HepG2 (cell line): ENCODE data around the gene GGA1. TPM values are rescaled to one million over a fixed set of nuclear protein-coding genes. Genes with fewer than 3 reads are reported as not detected.

ENCODE experiments used
- DPF2 ChIP-seq: sonication (generic); formaldehyde crosslinking; IDR thresholded peaks from 2 replicates; pipeline ENCODE4 v1.4.0; 2020; ENCODE audit warnings: mild to moderate bottlenecking, low read depth, missing genetic modification reagents, borderline replicate concordance
- ELF4 ChIP-seq: sonication (generic); formaldehyde crosslinking; IDR thresholded peaks from 2 replicates; pipeline ENCODE4 v1.5.0; 2020; ENCODE audit warnings: missing genetic modification reagents, mild to moderate bottlenecking, moderate library complexity, borderline replicate concordance
- HDAC2 ChIP-seq: sonication (generic); formaldehyde crosslinking; IDR thresholded peaks from 2 replicates; pipeline ENCODE4 v1.4.0; 2020; ENCODE audit warnings: missing genetic modification reagents
- MZF1 ChIP-seq: sonication (generic); formaldehyde crosslinking; IDR thresholded peaks from 2 replicates; pipeline ENCODE4 v1.8.1; 2023; ENCODE audit warnings: mild to moderate bottlenecking, missing genetic modification reagents, borderline replicate concordance
- NR2F6 ChIP-seq, 2 experiments: IDR thresholded peaks; 2 replicates each; pipeline ENCODE4 v1.6.1; 2016; ENCODE audit warnings: antibody characterized with exemption in 1 of 2, mild to moderate bottlenecking in 1 of 2
- RARA ChIP-seq: IDR thresholded peaks from 2 replicates; pipeline ENCODE4 v1.6.1; 2016; ENCODE audit warnings: missing genetic modification reagents, missing compliant biosample characterization
- RBM22 ChIP-seq: fragments of 200-400 bp; formaldehyde crosslinking; optimal IDR thresholded peaks from 2 replicates; pipeline ENCODE3; 2017; ENCODE audit warnings: mild to moderate bottlenecking, low read length, moderate library complexity
- ZNF264 ChIP-seq: sonication (generic); formaldehyde crosslinking; IDR thresholded peaks from 2 replicates; pipeline ENCODE4 v1.4.0; 2020; ENCODE audit warnings: missing genetic modification reagents
- ZNF354B ChIP-seq: sonication (generic); formaldehyde crosslinking; IDR thresholded peaks from 2 replicates; pipeline ENCODE4 v1.8.0; 2022; ENCODE audit warnings: mild to moderate bottlenecking, missing genetic modification reagents
- polyA plus RNA-seq, 8 experiments: library from polyadenylated mRNA; depleted of rRNA in 3 of 8; stranded (reverse) in 7 of 8; unstranded in 1 of 8; fragments of >200 nt; fragmentation: Illumina TruSeq in 4 of 8; extraction: Trizol in 4 of 8; gene quantifications; 2 replicates each; pipeline versions ENCODE4 v1.2.1 to v1.2.3, GENCODE V29; 2011 to 2016; ENCODE audit warnings: low read depth in 4 of 8, missing spikeins in 1 of 8, mixed read lengths in 1 of 8; ENCODE audit not compliant: insufficient read depth in 1 of 8
- total RNA-seq, 5 experiments: library from RNA; depleted of rRNA; stranded (reverse); fragments of >200 nt; fragmentation: Illumina TruSeq; extraction: Trizol; gene quantifications; 2 replicates each; pipeline ENCODE4 v1.2.3, GENCODE V29; 2016; ENCODE audit warnings: low read depth in 1 of 5
- TF ChIP-seq, protein P1 (sequence below): sonication (generic); formaldehyde crosslinking; IDR thresholded peaks from 2 replicates; pipeline ENCODE4 v1.4.0; 2020; ENCODE audit warnings: low read depth, missing genetic modification reagents
- TF ChIP-seq, protein P2 (sequence below): sonication (generic); formaldehyde crosslinking; IDR thresholded peaks from 2 replicates; pipeline ENCODE4 v1.8.1; 2023; ENCODE audit warnings: mild to moderate bottlenecking, missing genetic modification reagents, borderline replicate concordance
- TF ChIP-seq, protein P3 (sequence below): sonication (generic); formaldehyde crosslinking; conservative IDR thresholded peaks from 2 replicates; pipeline ENCODE4 v1.4.0; 2020; ENCODE audit warnings: mild to moderate bottlenecking, missing genetic modification reagents, moderate library complexity
- TF ChIP-seq, protein P4 (sequence below): sonication (generic); formaldehyde crosslinking; IDR thresholded peaks from 2 replicates; pipeline ENCODE4 v1.4.0; 2020; ENCODE audit warnings: mild to moderate bottlenecking, missing genetic modification reagents

GGA1 gene
- total and polyA plus RNA-seq, 2 of the 13 experiments (the other 11 are each of a cell fraction or from before 2014, with no cell fraction given), result 29.1 to 87.2 TPM

DNA sequence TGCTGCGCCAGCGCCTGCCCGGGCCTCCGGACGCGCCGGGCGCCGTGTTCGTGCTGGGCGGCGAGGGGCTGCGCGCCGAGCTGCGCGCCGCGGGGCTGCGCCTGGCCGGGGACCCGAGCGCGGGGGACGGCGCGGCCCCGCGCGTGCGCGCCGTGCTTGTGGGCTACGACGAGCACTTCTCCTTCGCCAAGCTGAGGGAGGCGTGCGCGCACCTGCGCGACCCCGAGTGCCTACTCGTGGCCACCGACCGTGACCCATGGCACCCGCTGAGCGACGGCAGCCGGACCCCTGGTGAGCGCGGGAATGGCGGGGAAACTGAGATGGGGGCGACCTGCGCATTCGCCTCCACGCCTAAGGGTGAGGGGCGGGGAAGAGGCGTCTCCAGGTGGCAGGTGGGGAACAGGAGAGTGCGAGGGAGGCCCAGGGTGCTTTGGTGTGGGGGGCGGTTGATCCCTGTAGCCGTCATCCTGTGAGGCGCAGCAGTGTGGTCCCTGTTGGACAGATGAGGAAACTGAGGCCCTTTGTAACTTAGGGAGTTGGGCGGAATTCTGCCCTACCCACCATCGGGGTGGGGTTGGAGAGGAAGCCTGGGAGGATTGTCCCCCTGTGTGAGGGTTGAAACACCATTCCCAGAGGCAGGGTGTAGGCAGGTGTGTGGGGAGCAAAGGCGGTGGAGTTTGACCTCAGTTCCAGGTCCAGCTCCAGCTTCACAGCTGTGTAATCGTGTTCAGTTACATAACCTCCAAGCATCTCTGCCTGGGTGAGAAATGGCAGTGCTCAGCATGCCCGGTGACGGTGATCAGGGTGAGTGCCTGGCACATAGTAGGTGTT lies 50.6 kb downstream of the GGA1 start (continued):
- TF ChIP-seq, protein P1, sequence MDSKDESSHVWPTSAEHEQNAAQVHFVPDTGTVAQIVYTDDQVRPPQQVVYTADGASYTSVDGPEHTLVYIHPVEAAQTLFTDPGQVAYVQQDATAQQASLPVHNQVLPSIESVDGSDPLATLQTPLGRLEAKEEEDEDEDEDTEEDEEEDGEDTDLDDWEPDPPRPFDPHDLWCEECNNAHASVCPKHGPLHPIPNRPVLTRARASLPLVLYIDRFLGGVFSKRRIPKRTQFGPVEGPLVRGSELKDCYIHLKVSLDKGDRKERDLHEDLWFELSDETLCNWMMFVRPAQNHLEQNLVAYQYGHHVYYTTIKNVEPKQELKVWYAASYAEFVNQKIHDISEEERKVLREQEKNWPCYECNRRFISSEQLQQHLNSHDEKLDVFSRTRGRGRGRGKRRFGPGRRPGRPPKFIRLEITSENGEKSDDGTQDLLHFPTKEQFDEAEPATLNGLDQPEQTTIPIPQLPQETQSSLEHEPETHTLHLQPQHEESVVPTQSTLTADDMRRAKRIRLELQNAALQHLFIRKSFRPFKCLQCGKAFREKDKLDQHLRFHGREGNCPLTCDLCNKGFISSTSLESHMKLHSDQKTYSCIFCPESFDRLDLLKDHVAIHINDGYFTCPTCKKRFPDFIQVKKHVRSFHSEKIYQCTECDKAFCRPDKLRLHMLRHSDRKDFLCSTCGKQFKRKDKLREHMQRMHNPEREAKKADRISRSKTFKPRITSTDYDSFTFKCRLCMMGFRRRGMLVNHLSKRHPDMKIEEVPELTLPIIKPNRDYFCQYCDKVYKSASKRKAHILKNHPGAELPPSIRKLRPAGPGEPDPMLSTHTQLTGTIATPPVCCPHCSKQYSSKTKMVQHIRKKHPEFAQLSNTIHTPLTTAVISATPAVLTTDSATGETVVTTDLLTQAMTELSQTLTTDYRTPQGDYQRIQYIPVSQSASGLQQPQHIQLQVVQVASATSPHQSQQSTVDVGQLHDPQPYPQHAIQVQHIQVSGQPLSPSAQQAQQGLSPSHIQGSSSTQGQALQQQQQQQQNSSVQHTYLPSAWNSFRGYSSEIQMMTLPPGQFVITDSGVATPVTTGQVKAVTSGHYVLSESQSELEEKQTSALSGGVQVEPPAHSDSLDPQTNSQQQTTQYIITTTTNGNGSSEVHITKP (CRISPR knock-in tag), result 0 out of 2 replicates have a peak, but pooled peaks have one; percentile 44
- TF ChIP-seq NR2F6 (IDR thresholded peaks at IDR 0.05), result peak; percentile 73
- TF ChIP-seq NR2F6 (CRISPR knock-in tag; IDR thresholded peaks at IDR 0.05), result peak; percentile 84
- peak; percentile 80 for TF ChIP-seq RARA (CRISPR knock-in tag)
- TF ChIP-seq DPF2 (CRISPR knock-in tag), result peak; percentile 75; the same call in 1 of the 2 replicates
- TF ChIP-seq, protein P2, sequence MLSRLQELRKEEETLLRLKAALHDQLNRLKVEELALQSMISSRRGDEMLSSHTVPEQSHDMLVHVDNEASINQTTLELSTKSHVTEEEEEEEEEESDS (CRISPR knock-in tag), result no peak
- TF ChIP-seq ZNF264, result no peak
- no peak for TF ChIP-seq ELF4 (CRISPR knock-in tag)
- TF ChIP-seq ZNF354B (CRISPR knock-in tag), result no peak
- no peak for TF ChIP-seq RBM22
- TF ChIP-seq, protein P3, sequence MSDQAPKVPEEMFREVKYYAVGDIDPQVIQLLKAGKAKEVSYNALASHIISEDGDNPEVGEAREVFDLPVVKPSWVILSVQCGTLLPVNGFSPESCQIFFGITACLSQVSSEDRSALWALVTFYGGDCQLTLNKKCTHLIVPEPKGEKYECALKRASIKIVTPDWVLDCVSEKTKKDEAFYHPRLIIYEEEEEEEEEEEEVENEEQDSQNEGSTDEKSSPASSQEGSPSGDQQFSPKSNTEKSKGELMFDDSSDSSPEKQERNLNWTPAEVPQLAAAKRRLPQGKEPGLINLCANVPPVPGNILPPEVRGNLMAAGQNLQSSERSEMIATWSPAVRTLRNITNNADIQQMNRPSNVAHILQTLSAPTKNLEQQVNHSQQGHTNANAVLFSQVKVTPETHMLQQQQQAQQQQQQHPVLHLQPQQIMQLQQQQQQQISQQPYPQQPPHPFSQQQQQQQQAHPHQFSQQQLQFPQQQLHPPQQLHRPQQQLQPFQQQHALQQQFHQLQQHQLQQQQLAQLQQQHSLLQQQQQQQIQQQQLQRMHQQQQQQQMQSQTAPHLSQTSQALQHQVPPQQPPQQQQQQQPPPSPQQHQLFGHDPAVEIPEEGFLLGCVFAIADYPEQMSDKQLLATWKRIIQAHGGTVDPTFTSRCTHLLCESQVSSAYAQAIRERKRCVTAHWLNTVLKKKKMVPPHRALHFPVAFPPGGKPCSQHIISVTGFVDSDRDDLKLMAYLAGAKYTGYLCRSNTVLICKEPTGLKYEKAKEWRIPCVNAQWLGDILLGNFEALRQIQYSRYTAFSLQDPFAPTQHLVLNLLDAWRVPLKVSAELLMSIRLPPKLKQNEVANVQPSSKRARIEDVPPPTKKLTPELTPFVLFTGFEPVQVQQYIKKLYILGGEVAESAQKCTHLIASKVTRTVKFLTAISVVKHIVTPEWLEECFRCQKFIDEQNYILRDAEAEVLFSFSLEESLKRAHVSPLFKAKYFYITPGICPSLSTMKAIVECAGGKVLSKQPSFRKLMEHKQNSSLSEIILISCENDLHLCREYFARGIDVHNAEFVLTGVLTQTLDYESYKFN (CRISPR knock-in tag), result peak; percentile 83
- TF ChIP-seq, protein P4, sequence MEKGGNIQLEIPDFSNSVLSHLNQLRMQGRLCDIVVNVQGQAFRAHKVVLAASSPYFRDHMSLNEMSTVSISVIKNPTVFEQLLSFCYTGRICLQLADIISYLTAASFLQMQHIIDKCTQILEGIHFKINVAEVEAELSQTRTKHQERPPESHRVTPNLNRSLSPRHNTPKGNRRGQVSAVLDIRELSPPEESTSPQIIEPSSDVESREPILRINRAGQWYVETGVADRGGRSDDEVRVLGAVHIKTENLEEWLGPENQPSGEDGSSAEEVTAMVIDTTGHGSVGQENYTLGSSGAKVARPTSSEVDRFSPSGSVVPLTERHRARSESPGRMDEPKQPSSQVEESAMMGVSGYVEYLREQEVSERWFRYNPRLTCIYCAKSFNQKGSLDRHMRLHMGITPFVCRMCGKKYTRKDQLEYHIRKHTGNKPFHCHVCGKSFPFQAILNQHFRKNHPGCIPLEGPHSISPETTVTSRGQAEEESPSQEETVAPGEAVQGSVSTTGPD (CRISPR knock-in tag), result no peak
- TF ChIP-seq HDAC2 (CRISPR knock-in tag), result peak; percentile 90
- TF ChIP-seq MZF1 (CRISPR knock-in tag), result no peak
